Neural cell (in vitro differentiated cells): Measurements from ENCODE around the gene RUFY3. TPM values are rescaled to one million over a fixed set of nuclear protein-coding genes. Genes with fewer than 3 reads are reported as not detected.

Experiments used
- H2AFZ ChIP-seq: fragments of 200-600, 300-800 bp; sonication (generic), shearing (Covaris generic); 2 replicates; pipeline ENCODE4 v1.6.0; 2014; ENCODE audit warnings: low read depth, mild to moderate bottlenecking, antibody characterized with exemption, low read length, moderate library complexity
- H3F3A ChIP-seq: fragments of 200-600 bp; shearing (Covaris generic); 2 replicates; pipeline ENCODE4 v1.6.1; 2016; ENCODE audit warnings: mild to moderate bottlenecking, moderate library complexity, mixed read lengths, antibody characterized with exemption, low read length; ENCODE audit not compliant: insufficient read depth, poor library complexity, severe bottlenecking
- H3K27ac ChIP-seq: fragments of 200-600, 300-800 bp; sonication (generic), shearing (Covaris generic); 2 replicates; pipeline ENCODE4 v1.5.1; 2014; ENCODE audit warnings: mild to moderate bottlenecking, low read length, moderate library complexity
- H3K27me3 ChIP-seq: fragments of 300-800, 200-600 bp; sonication (generic), shearing (Covaris generic); 2 replicates; pipeline ENCODE4 v1.6.0; 2014; ENCODE audit warnings: mild to moderate bottlenecking, low read depth, low read length, moderate library complexity; ENCODE audit not compliant: insufficient read depth
- H3K36me3 ChIP-seq: fragments of 300-800, 200-600 bp; sonication (generic), shearing (Covaris generic); 2 replicates; pipeline ENCODE4 v1.5.1; 2014; ENCODE audit warnings: mild to moderate bottlenecking, antibody characterized with exemption, low read length, moderate library complexity; ENCODE audit not compliant: insufficient read depth
- H3K4me2 ChIP-seq: fragments of 300-800, 200-600 bp; sonication (generic), shearing (Covaris generic); 2 replicates; pipeline ENCODE4 v1.6.0; 2014; ENCODE audit warnings: mild to moderate bottlenecking, low read length
- H3K4me3 ChIP-seq: fragments of 300-800, 200-600 bp; sonication (generic), shearing (Covaris generic); 2 replicates; pipeline ENCODE4 v1.5.1; 2014; ENCODE audit warnings: mild to moderate bottlenecking, low read length, moderate library complexity
- H3K79me2 ChIP-seq: fragments of 200-600 bp; shearing (Covaris generic); replicated peaks from 2 replicates; pipeline ENCODE4 v1.6.0; 2014; ENCODE audit warnings: mild to moderate bottlenecking, low read length, moderate library complexity; ENCODE audit not compliant: insufficient read depth
- H3K9ac ChIP-seq: fragments of 300-800, 200-600 bp; sonication (generic), shearing (Covaris generic); 2 replicates; pipeline ENCODE4 v1.6.1; 2016; ENCODE audit warnings: mild to moderate bottlenecking, low read length, mixed read lengths
- H3K9me2 ChIP-seq: fragments of 200-600 bp; shearing (Covaris generic); 2 replicates; pipeline ENCODE4 v1.6.1; 2016; ENCODE audit warnings: mild to moderate bottlenecking, low read length, mixed read lengths; ENCODE audit not compliant: insufficient read depth
- H3K9me3 ChIP-seq: fragments of 200-600, 300-800 bp; sonication (generic), shearing (Covaris generic); 2 replicates; pipeline ENCODE4 v1.6.1; 2016; ENCODE audit warnings: mild to moderate bottlenecking, mixed run types, low read length, moderate library complexity, mixed read lengths
- H4K20me1 ChIP-seq: fragments of 200-600 bp; shearing (Covaris generic); 2 replicates; pipeline ENCODE4 v1.6.1; 2016; ENCODE audit warnings: mild to moderate bottlenecking, mixed run types; ENCODE audit not compliant: insufficient read depth
- CTCF ChIP-seq: fragments of 450-650 bp; IDR thresholded peaks from 2 replicates; pipeline ENCODE4 v1.5.1; 2014; ENCODE audit warnings: antibody characterized with exemption, mild to moderate bottlenecking, moderate library complexity; ENCODE audit not compliant: poor library complexity, severe bottlenecking
- EP300 ChIP-seq: fragments of 450-650 bp; conservative IDR thresholded peaks from 2 replicates; pipeline ENCODE4 v1.6.1; 2014; ENCODE audit warnings: antibody characterized with exemption, mild to moderate bottlenecking, moderate library complexity; ENCODE audit not compliant: poor library complexity, severe bottlenecking
- EZH2 ChIP-seq: fragments of 200-600, 300-800 bp; shearing (Covaris generic), sonication (generic); IDR thresholded peaks from 2 replicates; pipeline ENCODE4 v1.6.1; 2014; ENCODE audit warnings: antibody characterized with exemption, low read length, borderline replicate concordance, mild to moderate bottlenecking; ENCODE audit not compliant: insufficient read depth, poor library complexity, severe bottlenecking
- MXI1 ChIP-seq: fragments of 450-650 bp; conservative IDR thresholded peaks from 2 replicates; pipeline ENCODE4 v1.6.1; 2014; ENCODE audit warnings: antibody characterized with exemption, mild to moderate bottlenecking; ENCODE audit not compliant: poor library complexity, severe bottlenecking
- POLR2AphosphoS5 ChIP-seq: IDR thresholded peaks from 2 replicates; pipeline ENCODE4 v1.6.1; 2012
- RAD21 ChIP-seq: fragments of 450-650 bp; conservative IDR thresholded peaks from 2 replicates; pipeline ENCODE4 v1.6.1; 2014; ENCODE audit warnings: antibody characterized with exemption, mild to moderate bottlenecking, moderate library complexity
- SMC3 ChIP-seq: fragments of 450-650 bp; conservative IDR thresholded peaks from 2 replicates; pipeline ENCODE4 v1.6.1; 2014; ENCODE audit warnings: antibody characterized with exemption, mild to moderate bottlenecking, moderate library complexity; ENCODE audit not compliant: poor library complexity
- TAF1 ChIP-seq: IDR thresholded peaks from 2 replicates; pipeline ENCODE4 v1.6.1; 2012; ENCODE audit warnings: low read depth
- polyA plus RNA-seq: library from polyadenylated mRNA; depleted of rRNA; stranded (reverse); fragments of >200 nt; gene quantifications from 2 replicates; pipeline ENCODE4 v1.2.3, GENCODE V29; 2014
- TF ChIP-seq, protein P1 (sequence below): IDR thresholded peaks from 2 replicates; pipeline ENCODE4 v1.6.1; 2012; ENCODE audit warnings: borderline replicate concordance

The RUFY3 gene
- polyA plus RNA-seq, 1 donor from 2014 or later = 414 TPM

DNA sequence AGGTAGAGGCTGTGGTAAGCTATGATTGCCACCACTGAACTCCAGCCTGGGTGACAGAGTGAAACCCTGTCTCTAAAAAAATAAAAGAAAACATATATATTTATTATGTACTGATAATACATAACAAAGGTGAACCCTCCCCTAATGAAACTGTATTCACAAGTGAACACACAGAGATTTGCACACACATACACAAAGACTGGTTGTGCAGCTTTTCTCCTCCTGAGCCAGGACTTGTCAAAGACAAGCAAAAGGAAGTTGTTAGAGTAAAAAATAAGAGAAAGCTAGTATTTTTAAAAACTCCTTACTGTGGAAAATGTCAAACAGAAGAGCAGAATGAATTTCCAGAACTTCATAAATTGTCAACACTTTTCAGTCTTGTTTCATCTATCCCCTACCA is 119.4 kb downstream of the RUFY3 start:
- H3K27ac ChIP-seq = no peak overlapping the region
- no peak overlapping the region for H2AFZ ChIP-seq
- H4K20me1 ChIP-seq = no peaks in the 10 kb centered on the region
- no peak overlapping the region for H3K9ac ChIP-seq
- TF ChIP-seq TAF1 = no peak
- no peak for TF ChIP-seq EZH2
- no peak for TF ChIP-seq POLR2AphosphoS5
- TF ChIP-seq EP300 = no peak
- TF ChIP-seq, protein P1, sequence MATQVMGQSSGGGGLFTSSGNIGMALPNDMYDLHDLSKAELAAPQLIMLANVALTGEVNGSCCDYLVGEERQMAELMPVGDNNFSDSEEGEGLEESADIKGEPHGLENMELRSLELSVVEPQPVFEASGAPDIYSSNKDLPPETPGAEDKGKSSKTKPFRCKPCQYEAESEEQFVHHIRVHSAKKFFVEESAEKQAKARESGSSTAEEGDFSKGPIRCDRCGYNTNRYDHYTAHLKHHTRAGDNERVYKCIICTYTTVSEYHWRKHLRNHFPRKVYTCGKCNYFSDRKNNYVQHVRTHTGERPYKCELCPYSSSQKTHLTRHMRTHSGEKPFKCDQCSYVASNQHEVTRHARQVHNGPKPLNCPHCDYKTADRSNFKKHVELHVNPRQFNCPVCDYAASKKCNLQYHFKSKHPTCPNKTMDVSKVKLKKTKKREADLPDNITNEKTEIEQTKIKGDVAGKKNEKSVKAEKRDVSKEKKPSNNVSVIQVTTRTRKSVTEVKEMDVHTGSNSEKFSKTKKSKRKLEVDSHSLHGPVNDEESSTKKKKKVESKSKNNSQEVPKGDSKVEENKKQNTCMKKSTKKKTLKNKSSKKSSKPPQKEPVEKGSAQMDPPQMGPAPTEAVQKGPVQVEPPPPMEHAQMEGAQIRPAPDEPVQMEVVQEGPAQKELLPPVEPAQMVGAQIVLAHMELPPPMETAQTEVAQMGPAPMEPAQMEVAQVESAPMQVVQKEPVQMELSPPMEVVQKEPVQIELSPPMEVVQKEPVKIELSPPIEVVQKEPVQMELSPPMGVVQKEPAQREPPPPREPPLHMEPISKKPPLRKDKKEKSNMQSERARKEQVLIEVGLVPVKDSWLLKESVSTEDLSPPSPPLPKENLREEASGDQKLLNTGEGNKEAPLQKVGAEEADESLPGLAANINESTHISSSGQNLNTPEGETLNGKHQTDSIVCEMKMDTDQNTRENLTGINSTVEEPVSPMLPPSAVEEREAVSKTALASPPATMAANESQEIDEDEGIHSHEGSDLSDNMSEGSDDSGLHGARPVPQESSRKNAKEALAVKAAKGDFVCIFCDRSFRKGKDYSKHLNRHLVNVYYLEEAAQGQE = no peak
- TF ChIP-seq CTCF = no peak
- no peak for TF ChIP-seq MXI1
- H3K4me2 ChIP-seq = no peak overlapping the region
- H3K36me3 ChIP-seq = no peaks in the 10 kb centered on the region
- H3K79me2 ChIP-seq = peaks cover 22% of the 10 kb centered on the region
- no peaks in the 10 kb centered on the region for H3K9me2 ChIP-seq
- H3K27me3 ChIP-seq = no peaks in the 10 kb centered on the region
- H3K4me3 ChIP-seq = no peak overlapping the region
- H3K9me3 ChIP-seq = no peaks in the 10 kb centered on the region
- H3F3A ChIP-seq = no peaks in the 10 kb centered on the region

DNA sequence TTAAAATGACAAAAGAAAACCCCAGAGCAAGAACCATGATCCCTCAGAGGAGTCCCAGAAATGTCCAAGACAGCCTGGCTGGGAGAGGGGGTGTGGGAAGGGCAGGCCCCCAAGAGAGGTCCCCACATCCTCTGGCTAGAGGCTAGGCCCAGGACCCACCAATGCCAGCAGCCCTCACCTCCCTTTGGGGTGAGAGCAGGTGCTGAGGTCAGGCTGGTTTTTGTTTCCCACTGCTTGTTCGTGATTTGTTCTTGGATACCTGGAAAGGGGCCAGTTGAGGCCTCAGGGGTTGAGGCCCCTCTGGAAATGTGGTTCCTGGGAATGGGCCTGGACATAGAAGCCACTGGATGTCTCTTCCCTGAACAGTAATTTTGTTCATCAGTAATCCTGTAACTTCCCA is 120.2 kb downstream of the RUFY3 start:
- Histone ChIP-seq H3K27ac (no peak overlapping the region), H3K27me3 (no peaks in the 10 kb centered on the region), H3K4me3 (no peak overlapping the region), H3K4me2 (no peak overlapping the region), H3K79me2 (peaks cover 15% of the 10 kb centered on the region), H3K9ac (no peak overlapping the region), H4K20me1 (no peaks in the 10 kb centered on the region), H3K9me2 (no peaks in the 10 kb centered on the region), H2AFZ (no peak overlapping the region), H3K9me3 (no peaks in the 10 kb centered on the region), H3K36me3 (no peaks in the 10 kb centered on the region), H3F3A (no peaks in the 10 kb centered on the region)
- TF ChIP-seq EZH2 = no peak
- no peak for TF ChIP-seq SMC3

DNA sequence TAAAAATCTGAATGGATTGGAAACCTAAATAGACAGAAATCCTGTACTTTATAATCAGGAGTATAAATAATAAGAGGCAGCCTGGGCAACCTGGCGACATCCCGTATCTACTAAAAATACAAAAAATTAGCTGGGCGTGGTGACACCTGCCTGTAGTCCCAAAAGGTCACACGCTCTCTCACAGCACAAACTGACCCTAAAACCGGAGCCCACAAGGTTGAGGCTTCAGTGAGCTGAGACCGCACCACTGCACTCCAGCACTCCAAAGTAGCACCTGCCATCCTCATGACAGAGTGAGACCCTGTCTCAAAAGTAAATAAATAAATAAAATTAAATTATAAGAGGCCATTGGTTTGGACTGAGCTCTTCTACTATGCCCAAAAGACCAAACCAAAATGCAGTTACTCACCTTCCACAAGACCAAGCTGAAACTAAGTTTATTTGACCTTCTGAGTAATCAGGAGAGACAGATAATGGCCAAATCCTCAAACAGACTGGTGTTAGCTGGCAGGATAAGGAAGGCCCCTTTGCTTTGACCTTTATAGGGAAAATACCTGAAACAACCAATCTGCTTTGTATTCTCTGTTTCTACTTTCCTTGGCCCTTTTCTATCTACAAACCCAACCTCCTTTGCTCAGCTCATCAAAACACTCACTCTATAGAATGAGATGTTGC is 121.1 kb downstream of the RUFY3 start:
- H3K9me2 ChIP-seq = no peaks in the 10 kb centered on the region
- no peak overlapping the region for H3K4me3 ChIP-seq
- no peaks in the 10 kb centered on the region for H3K36me3 ChIP-seq
- H2AFZ ChIP-seq = no peak overlapping the region
- H3K9ac ChIP-seq = no peak overlapping the region
- no peaks in the 10 kb centered on the region for H3F3A ChIP-seq
- H3K27me3 ChIP-seq = no peaks in the 10 kb centered on the region
- no peak for TF ChIP-seq CTCF
- TF ChIP-seq, protein P1 = no peak
- TF ChIP-seq MXI1 = no peak
- no peak for TF ChIP-seq SMC3
- TF ChIP-seq POLR2AphosphoS5 = no peak
- no peak for TF ChIP-seq TAF1
- TF ChIP-seq EP300 = no peak
- no peak for TF ChIP-seq RAD21
- no peak for TF ChIP-seq EZH2
- H4K20me1 ChIP-seq = no peaks in the 10 kb centered on the region
- peaks cover 7% of the 10 kb centered on the region for H3K79me2 ChIP-seq
- H3K27ac ChIP-seq = no peak overlapping the region
- H3K4me2 ChIP-seq = no peak overlapping the region
- no peaks in the 10 kb centered on the region for H3K9me3 ChIP-seq
